Hematopoietic multipotent progenitor cell (in vitro differentiated cells): Measurements from ENCODE around the gene ZNF607. TPM values are rescaled to one million over a fixed set of nuclear protein-coding genes. Genes with fewer than 3 reads are reported as not detected.
"Not testable (repeated sequence)": the region's sequence is repeated elsewhere in the genome, so short reads cannot be mapped to it uniquely, and the experiment has no call there.

Source experiments
- DNase-seq, 3 donors: peaks; one replicate each; pipeline ENCODE4 v3.0.0-alpha.2; 2011 to 2015; ENCODE audit warnings: low read depth in 2 of 3, low spot score in 2 of 3
- total RNA-seq: library from RNA; depleted of rRNA; stranded (reverse); fragments of >200 nt; gene quantifications from one replicate; pipeline ENCODE4 v1.2.3, GENCODE V29; 2012

ZNF607 gene
- total RNA-seq, result 4.3 TPM

DNA sequence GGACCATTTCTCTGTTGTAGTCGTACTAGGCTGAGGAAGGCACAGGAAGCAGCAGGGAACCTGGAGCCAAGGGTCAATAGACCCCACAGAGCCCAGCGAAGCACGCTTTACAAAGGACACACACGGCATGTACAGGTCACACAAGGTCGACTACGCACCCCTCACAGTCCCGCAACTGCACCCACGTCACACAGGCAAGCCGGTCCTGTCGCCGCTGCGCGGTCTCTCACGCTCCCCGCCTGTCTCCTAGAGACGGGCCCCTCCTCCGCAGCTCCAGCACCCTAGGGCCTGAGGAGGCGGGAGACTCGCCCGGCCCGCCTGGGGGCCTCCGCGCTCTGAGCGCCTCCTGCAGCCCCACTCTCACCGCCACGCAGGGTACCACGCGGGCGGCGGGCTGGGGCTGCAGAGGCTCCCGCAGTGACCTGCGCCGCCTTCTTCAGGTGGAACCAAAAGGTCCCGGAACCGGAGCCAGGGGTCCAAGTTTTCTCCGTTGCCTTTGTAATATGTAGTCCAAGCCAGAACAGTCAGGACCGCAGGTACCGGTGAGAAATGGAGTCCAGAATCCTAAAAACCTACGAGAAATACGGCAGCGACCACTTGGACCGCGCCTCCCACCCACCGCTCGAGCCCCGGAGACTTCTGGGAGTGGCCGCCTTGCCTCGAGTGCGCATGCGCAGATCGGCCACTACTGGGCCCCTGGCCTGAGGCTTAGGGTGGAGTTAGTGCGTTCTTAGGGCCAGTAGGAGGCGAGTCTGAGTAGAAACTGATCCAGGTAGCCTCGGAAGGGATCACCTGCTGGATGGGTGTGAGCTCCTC, at the start of gene ZNF607:
ZNF607 (minus strand) TSS at position 651 of the 816 bp plus-strand sequence. CDS start 8,143 bp downstream, outside the sequence.
- DNase-seq, result peak; percentile 57 to 96 (median 93)

DNA sequence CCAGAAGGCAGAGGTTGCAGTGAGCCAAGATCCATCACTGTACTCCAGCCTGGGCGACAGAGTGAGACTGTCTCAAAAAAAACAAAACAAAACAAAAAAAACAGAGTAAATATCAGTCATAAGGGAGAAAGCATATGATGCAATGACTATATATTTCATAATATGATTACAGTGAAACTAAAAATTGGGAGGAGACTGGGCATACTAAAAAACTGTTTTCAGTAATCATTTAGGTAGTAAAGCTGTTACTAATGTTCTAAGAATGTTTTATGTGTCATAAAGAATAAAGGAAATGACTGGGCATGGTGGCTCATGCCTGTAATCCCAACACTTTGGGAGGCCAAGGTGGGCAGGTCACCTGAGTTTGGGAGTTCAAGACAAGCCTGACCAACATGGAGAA, 43.9 kb upstream of the ZNF607 start:
- DNase-seq, result no peak

DNA sequence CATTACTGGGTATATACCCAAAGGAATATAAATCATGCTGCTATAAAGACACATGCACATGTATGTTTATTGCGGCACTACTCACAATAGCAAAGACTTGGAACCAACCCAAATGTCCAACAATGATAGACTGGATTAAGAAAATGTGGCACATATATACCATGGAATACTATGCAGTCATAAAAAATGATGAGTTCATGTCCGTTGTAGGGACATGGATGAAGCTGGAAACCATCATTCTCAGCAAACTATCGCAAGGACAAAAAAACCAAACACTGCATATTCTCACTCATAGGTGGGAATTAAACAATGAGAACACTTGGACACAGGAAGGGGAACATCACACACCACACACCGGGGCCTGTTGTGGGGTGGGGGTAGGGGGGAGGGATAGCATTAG, 38.1 kb upstream of the ZNF607 start:
- DNase-seq, result not testable (repeated sequence)

DNA sequence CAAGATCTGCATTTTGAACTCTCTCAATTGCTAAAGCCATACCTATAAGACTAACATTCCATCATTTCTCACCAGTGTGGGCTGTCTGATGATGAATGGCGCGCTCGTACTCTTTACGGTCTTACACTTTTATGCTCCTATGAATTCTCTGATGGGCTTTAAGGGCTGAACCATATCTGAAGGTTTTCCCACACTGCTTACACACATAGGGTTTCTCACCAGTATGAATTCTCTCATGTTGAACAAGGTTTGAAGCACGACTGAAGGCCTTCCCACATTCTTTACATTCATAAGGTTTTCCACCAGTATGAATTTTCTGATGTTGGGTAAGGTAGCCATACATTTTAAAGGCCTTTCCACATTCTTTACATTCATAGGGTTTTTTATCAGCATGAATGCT, 18.8 kb upstream of the ZNF607 start:
- DNase-seq, result peak in 1 of 3 donors; percentile 5

DNA sequence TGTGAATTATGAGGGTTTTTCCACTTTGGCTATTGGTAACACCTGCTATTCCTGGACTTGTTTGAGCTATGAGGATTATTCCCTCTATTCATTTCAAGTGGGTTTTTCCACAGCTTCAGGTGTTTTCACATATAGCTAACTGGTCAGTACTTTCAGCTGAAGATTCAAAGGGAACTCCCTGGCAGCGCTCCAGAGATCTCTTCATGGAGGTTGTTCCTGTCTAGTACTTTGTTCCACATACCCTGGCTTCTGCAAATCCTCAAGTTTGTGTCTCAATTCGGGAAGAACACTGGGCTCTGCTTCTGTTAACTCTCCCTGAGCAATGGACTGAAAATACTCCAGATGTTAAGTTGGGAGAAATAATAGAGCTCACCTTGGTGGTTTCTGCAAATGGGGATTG, 5.6 kb upstream of the ZNF607 start:
- DNase-seq, result no peak

DNA sequence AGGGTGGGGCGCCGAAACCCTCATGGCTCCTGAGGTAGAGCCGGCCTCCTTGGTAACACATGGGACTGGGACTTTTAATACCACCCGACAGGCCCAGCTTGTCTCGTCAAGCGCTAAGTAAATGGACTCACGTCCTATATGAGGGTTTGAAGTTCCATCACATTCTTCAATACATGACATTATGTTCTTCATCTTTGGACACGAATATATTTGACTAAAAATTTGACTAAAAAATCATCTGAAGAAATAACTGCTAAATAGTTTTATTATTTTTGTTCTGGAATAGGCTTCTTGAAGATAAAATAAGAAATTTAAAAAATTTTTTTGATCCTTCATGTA, 335 bp upstream of the ZNF607 start:
- DNase-seq, result no peak

DNA sequence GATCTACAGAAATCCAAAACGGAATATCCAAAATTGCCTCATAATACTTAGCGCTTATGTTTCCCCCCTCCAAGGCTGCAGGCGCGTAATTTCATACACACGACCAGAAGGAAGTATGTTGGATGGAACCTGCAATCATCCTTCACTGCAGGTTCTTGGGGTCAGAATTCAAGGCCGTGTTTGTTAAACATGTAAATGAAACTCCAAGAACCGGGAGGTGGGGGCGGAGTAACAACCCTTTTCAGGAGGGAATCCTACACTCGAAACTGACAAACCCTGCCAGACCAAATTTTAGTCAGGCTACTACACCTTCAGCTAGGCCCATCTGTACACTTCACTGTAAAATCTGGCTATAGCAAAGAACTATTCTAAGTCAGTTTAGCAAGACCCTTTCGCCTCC, 1.3 kb downstream of the ZNF607 start:
- DNase-seq, result no peak

DNA sequence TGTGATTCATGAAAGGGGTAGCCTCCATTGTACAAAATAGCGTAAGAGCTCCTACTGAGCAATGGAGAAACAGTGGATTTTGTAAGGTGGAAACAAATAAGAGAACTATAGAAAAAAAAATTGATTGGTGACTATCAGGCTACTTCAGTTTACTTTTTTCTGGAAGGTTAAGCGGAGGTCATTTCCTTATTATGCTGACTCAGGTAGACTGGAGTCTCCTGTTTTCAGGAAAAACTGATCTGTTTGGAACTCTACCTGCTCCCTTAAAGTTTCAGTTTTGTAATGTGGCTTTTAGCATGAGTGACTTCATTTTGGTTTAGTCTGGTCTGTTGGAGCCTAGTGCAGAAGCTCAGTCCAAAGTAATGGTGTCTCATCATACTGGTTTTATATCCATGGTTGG, 3.4 kb downstream of the ZNF607 start:
- DNase-seq, result no peak

DNA sequence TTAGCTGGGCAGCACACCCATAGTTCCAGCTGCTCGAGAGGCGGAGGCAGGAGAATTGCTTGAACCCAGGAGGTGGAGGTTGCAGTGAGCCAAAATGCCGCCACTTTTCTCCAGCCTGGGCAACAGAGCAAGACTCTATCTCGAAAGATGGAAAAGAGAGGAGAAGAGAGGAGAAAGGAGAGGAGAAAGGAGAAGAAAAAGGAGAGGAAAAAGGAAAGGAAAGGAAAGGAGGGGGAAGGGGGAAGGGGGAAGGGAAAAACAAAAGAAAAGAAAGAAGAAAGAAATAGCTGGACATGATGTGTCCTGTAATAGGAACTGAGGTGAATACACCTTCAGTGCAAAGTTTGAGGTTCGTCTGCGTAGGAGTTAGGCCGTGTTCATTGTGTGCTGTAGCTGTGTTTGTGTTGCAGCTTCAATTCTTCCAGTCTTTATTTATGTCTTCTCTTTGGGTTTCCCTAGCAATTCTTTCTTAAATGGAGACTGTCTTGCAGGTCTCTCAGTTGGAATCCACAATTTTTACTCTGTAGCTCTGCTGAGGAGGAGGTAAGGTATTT, 13.4 kb downstream of the ZNF607 start:
- no peak for DNase-seq

DNA sequence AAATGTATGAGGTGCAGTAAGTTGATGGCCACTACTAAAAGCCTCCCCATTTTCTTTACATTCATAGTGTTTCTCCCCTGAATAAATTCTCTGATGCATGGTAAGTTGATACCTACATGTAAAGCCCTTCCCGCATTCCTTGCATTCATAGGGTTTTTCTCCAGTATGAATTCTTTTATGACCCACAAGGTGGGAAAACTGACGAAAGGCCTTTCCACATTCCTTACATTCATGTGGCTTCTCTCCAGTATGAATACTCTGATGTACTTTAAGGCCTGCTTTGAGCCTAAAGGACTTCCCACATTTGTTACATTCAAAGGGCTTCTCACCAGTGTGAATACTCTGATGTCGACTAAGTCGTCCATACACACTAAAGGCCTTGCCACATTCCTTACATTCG, 20.5 kb downstream of the ZNF607 start:
- DNase-seq, result no peak

DNA sequence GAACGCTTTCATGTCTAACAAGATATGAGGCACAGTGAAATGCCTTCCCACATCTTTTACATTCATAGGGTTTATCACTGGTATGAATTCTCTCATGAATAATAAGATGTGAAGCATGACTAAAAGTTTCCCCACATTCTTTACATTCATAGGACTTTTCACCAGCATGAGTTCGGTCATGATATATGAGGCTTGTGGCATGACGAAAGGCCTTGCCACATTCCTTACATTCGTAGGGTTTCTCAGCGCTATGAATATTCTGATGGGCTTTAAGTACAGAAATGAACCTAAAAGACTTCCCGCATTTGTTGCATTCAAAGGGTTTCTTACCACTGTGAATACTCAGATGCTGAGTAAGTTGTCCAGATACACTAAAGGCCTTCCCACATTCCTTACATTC, 21.3 kb downstream of the ZNF607 start:
- no peak for DNase-seq

DNA sequence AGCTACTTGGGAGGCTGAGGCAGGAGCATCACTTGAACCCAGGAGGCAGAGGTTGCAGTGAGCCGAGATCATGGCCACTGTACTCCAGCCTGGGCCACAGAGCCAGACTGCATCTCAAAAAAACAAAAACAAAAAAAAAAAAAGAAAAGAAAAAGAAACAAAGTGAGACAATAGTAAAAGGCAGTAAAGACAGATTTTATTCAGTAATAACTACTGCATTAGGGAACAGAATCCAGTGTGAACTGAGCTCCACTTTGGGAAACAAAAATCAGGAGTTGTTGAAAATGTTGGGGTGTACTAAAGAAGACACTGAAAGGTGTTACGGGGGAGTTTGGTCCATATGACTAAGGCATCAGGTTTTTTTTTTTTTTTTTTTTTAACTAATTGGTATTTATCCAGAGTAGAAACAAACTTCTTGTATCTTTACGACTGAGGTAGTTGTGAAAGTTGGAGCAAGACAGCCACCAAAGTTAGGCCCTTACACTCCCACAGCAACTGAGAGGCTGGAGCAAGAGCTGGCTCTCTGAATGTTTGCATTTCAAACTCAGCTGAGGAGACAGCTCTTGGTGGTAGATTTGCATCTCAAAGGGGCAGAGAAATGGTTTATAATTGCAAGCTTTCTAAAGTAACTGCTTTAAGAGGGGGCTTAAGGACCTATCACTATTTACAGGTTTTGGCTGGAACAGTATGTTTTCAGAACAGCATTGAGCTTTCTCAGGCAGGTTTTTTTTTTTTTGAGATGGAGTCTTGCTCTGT, 24.2 kb downstream of the ZNF607 start:
- no peak for DNase-seq

DNA sequence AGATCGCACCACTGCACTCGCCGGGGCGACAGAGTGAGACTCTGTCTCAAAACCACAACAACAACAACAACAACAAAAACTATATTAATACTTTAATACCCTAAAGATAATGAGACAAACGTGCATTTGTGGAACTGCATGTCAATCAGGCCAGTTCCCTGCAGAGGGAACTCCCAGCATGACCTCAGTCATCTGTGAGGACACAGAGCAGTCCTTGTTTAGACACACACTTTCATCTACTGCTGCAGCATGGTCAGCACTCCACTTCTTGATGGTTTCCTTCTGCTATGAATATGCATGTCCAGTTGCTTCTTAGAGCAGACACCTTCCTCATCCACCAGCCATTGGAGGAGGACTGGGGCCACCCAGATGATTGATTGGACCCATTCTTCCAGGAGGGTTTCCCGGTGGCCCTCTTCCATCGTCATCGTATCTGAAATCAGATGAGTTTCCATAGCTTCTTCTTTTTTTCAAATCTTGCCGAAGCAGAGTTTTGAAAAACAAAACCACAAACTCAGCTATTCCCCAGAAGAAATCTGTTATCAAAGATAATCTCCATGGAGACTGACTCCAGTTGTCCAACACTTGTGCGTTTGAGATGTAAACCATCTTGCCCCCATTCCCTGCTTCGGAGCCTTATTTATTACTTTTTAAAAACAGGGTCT, 26.5 kb downstream of the ZNF607 start:
- peak in 2 of 3 donors; percentile 62 to 92 for DNase-seq

DNA sequence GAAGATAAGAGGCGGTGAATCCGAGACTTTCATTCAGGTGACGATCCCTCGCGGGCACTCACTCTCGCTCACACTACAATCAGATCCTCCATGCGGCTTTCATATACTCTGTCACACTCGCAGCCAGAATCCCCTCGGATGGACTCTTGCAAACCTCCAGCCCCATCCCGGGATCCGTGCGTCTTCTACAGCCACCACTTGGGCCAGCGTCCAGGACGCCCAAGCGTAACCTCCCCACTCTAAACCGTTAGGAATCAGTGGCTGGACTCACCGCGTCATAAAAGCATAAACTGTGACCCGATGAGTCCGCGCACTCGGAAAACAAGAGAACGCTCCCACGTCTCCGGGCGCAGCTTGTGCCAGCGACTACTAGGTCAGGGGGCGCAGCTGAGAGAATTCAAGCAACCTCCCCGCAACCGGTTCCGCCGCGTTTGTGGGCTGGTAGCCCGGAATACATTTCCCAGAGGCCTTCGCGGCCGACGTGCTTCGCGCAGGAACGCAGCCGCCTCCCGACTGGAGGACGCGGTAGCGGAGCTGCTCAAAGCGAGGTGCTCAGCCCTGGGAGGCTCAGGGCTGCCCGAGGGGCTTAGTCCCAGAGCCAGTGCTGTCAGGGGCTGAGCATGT, 27.6 kb downstream of the ZNF607 start:
- peak; percentile 45 to 95 (median 91) for DNase-seq

DNA sequence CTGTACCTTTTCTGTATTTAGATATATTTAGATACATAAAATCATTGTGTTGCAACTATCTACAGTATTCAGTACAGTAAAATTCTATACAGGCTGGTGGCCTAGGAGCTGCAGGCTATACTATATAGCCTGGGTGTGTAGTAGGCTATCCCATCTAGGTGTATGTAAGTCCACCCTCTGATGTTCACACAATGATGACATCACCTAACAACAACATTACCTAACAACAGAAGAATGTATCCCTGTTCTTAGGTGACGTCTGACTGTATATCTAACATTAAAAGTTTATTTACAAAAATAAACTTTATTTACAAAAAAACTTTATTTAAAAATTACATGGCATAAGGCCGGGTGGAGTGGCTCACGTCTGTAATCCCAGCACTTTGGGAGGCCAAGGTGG, 36.0 kb downstream of the ZNF607 start:
- no peak for DNase-seq

DNA sequence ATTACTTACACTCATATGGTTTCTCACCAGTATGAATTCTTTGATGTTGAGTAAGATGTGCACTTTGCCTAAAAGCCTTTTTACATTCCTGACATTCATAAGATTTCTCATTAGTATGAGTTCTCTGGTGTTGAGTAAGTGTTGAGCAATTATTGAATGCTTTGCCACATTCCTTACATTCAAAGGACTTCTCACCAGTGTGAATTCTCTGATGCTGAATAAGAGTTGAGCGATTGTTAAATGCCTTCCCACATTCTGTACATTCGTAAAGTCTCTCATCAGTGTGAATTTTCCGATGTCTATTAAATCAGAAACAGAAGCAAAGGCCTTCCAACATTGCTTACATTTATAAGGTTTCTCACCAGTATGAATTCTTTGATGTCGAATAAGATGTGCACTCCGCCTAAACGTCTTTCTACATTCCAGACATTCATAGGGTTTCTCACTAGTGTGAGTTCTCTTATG, 50.1 kb downstream of the ZNF607 start:
- DNase-seq, result no peak

DNA sequence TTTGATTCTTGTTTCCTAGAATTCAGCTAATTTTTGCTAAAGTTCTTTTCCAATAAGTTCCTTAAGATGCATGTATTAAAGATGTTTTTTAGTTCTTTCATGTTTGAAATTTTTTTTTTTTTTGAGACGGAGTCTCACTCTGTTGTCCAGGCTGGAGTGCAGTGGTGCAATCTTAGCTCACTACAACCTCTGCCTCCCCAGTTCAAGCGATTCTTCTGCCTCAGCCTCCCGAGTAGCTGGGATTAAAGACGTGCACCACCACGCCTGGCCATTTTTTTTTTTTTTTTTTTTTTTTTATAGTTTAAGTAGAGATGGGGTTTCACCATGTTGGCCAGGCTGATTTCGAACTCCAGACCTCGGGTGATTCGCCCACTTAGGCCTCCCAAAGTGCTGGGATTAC, 62.4 kb downstream of the ZNF607 start:
- DNase-seq, result not testable (repeated sequence)

DNA sequence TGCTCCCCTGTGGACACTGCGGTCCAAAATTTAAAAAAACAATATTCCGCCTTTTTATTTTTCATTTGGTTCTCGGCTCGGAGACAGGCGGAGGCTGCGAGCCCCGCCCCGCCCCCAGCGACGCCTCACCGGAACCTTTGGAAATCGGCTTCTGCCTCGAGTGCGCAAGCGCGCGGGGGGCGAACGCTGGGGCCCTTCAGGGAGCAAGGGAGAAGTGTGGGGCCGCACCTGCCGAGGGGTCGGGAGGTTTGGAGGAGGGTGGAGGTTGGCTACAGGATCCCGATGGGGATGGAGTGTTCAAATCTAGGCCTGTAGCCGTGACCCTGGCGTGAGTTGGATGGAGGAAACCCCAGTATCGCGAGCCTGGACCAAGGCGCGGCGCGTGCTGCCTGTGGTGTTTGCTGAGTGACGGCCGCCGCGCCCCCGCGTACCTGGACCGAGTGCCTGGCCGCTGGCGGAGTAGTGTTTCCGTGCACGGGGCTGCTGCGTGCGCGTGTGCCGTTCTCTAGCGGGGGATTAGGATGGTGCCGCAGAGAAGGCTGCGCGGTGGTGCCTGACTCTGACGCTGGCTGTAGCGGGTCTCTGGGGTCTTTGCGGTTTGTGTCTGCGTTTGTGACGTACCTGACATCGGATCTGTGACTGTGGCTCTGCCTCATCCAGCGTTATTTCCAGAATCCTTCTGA, 63.7 kb downstream of the ZNF607 start:
- peak; percentile 57 to 91 (median 90) for DNase-seq

DNA sequence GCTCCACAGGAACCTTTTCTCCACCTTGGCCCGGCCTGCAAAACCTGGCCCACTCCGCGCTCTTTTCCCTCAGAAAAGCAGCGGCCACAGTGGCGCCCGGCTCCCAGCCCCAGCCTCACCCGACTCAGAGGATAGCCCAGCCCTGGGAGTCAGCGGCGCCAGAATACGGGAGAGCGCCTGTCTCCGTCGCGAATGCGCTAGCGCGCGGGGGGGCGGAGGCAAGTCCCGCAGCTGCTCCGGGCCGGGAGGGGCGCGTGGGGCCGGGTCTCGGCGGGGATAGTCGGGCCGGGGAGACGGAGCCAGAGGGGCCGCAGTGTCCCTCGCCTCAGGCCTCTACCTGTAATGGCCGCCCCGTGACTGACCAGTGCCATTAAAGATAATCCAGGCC, 64.3 kb downstream of the ZNF607 start, which contains the start of gene ZFP30:
ZFP30 (minus strand) TSS at position 165 of the 388 bp plus-strand sequence. CDS start 7,643 bp downstream, outside the sequence.
- peak in 2 of 3 donors; percentile 83 to 87 for DNase-seq
